ENCODE measurements around the gene CSRNP3.
A peak's percentile ranks its signal among the peaks of the same experiment; 100 is the strongest.
"Not testable (repeated sequence)": the region's sequence is repeated elsewhere in the genome, so short reads cannot be mapped to it uniquely, and the experiment has no call there.

CSRNP3 gene

GRCh38 chr2:165586019-165586418 lies 116.5 kb downstream of the CSRNP3 start:
- H3K4me3 ChIP-seq (ENCODE audit: control insufficient read depth, low read depth, low read length) = no peak overlapping the region
- DNase-seq (ENCODE audit: low read depth) = no peak
- TF ChIP-seq CTCF (IDR thresholded peaks at IDR 0.05; ENCODE audit: control insufficient read depth, insufficient read depth, low read depth, low read length, missing control alignments) = no peak

- H3K4me3 ChIP-seq (ENCODE audit: control insufficient read depth, low read depth, low read length) = no peak overlapping the region
Observed at GRCh38 chr2:165587335-165587938, 117.9 kb downstream of the CSRNP3 start.

GRCh38 chr2:165590999-165591398 lies 121.5 kb downstream of the CSRNP3 start:
- H3K4me3 ChIP-seq (ENCODE audit: control insufficient read depth, low read depth, low read length); DNase-seq (ENCODE audit: low read depth): not testable (repeated sequence)

More at GRCh38 chr2:165587335-165587938, 117.9 kb downstream of the CSRNP3 start:
- no peak for DNase-seq (ENCODE audit: low read depth)
- no peak for TF ChIP-seq CTCF (IDR thresholded peaks at IDR 0.05; ENCODE audit: control insufficient read depth, insufficient read depth, low read depth, low read length, missing control alignments)

GRCh38 chr2:165593081-165593480 lies 123.6 kb downstream of the CSRNP3 start:
- peak; percentile 27 for DNase-seq (ENCODE audit: low read depth)
- H3K4me3 ChIP-seq (ENCODE audit: control insufficient read depth, low read depth, low read length) = no peak overlapping the region
- no peak for TF ChIP-seq CTCF (IDR thresholded peaks at IDR 0.05; ENCODE audit: control insufficient read depth, insufficient read depth, low read depth, low read length, missing control alignments)

- no peak for DNase-seq (ENCODE audit: low read depth)
- no peak for TF ChIP-seq CTCF (IDR thresholded peaks at IDR 0.05; ENCODE audit: control insufficient read depth, insufficient read depth, low read depth, low read length, missing control alignments)
- H3K4me3 ChIP-seq (ENCODE audit: control insufficient read depth, low read depth, low read length) = no peak overlapping the region
Observed at GRCh38 chr2:165594231-165594934, 124.9 kb downstream of the CSRNP3 start.

- no peak for DNase-seq (ENCODE audit: low read depth)
- TF ChIP-seq CTCF (IDR thresholded peaks at IDR 0.05; ENCODE audit: control insufficient read depth, insufficient read depth, low read depth, low read length, missing control alignments) = no peak
- no peak overlapping the region for H3K4me3 ChIP-seq (ENCODE audit: control insufficient read depth, low read depth, low read length)
Observed at GRCh38 chr2:165594935-165595255, 125.4 kb downstream of the CSRNP3 start.

- TF ChIP-seq CTCF (IDR thresholded peaks at IDR 0.05; ENCODE audit: control insufficient read depth, insufficient read depth, low read depth, low read length, missing control alignments) = no peak
- no peak overlapping the region for H3K4me3 ChIP-seq (ENCODE audit: control insufficient read depth, low read depth, low read length)
- DNase-seq (ENCODE audit: low read depth) = no peak
Observed at GRCh38 chr2:165596788-165597187, 127.3 kb downstream of the CSRNP3 start.
